H1 (cell line): ENCODE data around the gene IL17RE. TPM values are rescaled to one million over a fixed set of nuclear protein-coding genes. Genes with fewer than 3 reads are reported as not detected.

Source experiments
- ASH2L ChIP-seq: fragments of 200-600, 300-600 bp; sonication (generic); IDR thresholded peaks from one replicate; pipeline ENCODE4 v1.7.1; 2017; ENCODE audit warnings: low read length
- CBX5 ChIP-seq: fragments of 300-800, 300-1000 bp; sonication (generic); IDR thresholded peaks from 2 replicates; pipeline ENCODE4 v1.7.1; 2016; ENCODE audit warnings: antibody characterized with exemption, low read length, low read depth
- CREB1 ChIP-seq: IDR thresholded peaks from 2 replicates; pipeline ENCODE4 v1.6.1; 2012; ENCODE audit warnings: inconsistent platforms
- POU5F1 ChIP-seq: IDR thresholded peaks from 2 replicates; pipeline ENCODE4 v1.6.1; 2011; ENCODE audit warnings: low read depth, mild to moderate bottlenecking, low read length, moderate library complexity
- RFX5 ChIP-seq: IDR thresholded peaks from 2 replicates; pipeline ENCODE4 v1.6.1; 2011; ENCODE audit warnings: low read depth, low read length, improper control_type of control experiment, borderline replicate concordance
- SAP30 ChIP-seq: fragments of 300-600 bp; sonication (generic); IDR thresholded peaks from 2 replicates; pipeline ENCODE4 v1.7.1; 2012; ENCODE audit warnings: low read length, moderate library complexity, mild to moderate bottlenecking, inconsistent platforms; ENCODE audit not compliant: insufficient read depth, insufficient replicate concordance
- TCF12 ChIP-seq: IDR thresholded peaks from 2 replicates; pipeline ENCODE4 v1.6.1; 2011; ENCODE audit warnings: low read depth, mild to moderate bottlenecking, low read length
- TEAD4 ChIP-seq: IDR thresholded peaks from 2 replicates; pipeline ENCODE4 v1.6.1; 2012; ENCODE audit warnings: low read depth, low read length, inconsistent platforms, mixed read lengths
- YY1 ChIP-seq: IDR thresholded peaks from 2 replicates; pipeline ENCODE4 v1.6.1; 2011; ENCODE audit warnings: low read depth, mild to moderate bottlenecking, low read length
- ZNF274 ChIP-seq: IDR thresholded peaks from 2 replicates; pipeline ENCODE4 v1.7.0; 2012; ENCODE audit warnings: low read length, borderline replicate concordance; ENCODE audit errors: extremely low read depth
- polyA plus RNA-seq, 7 experiments: library from polyadenylated mRNA; depleted of rRNA in 3 of 7; stranded (reverse) in 5 of 7; unstranded in 2 of 7; fragments of >200 nt in 5 of 7; fragments of 200-250 nt in 2 of 7; gene quantifications; 1 replicate in 5 of 7; 2 replicates in 1 of 7; 4 replicates in 1 of 7; pipeline versions ENCODE4 v1.2.1 to v1.2.3, GENCODE V29; 2011 to 2013; ENCODE audit warnings: missing spikeins in 2 of 7, mixed read lengths in 2 of 7
- total RNA-seq: library from RNA; stranded (reverse); fragmentation: NEBNext Ultra II Directional; extraction: Animal tissue kit (Norgen Biotek cat#: 25700); gene quantifications from 2 replicates; pipeline ENCODE4 v1.2.1, GENCODE V29; 2021
- TF ChIP-seq, protein P1 (sequence below): fragments of 300-600 bp; sonication (generic); IDR thresholded peaks from 2 replicates; pipeline ENCODE4 v1.7.1; 2012; ENCODE audit warnings: low read length, moderate library complexity, mild to moderate bottlenecking, inconsistent platforms; ENCODE audit not compliant: insufficient replicate concordance
- TF ChIP-seq, protein P2 (sequence below): IDR thresholded peaks from 2 replicates; pipeline ENCODE4 v1.6.1; 2012; ENCODE audit warnings: inconsistent platforms

IL17RE gene
- total and polyA plus RNA-seq, 2 of the 8 experiments (the other 6 are each of a cell fraction or from before 2014, with no cell fraction given): 3.4 to 4.9 TPM

DNA sequence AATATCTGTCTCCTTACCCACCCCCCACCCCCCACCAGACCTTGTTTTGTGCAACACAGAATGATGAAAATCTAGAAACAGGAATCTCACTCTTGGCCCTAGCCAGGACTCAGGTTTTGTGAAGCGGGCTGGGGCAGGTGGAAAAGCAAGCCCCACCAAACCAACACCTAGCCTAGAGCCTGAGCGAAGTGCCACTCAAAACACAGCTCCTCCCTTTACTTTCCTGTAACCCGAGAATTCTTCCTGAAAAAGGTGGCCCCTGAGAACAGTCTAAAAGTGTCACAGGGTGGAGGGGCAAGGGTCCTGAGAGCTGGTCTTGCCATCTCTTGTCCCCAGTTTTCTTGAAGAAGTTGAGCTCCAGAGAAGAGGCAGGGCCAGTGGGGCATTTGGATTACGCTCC lies 41.4 kb upstream of the IL17RE start (continued):
- TF ChIP-seq, protein P1, sequence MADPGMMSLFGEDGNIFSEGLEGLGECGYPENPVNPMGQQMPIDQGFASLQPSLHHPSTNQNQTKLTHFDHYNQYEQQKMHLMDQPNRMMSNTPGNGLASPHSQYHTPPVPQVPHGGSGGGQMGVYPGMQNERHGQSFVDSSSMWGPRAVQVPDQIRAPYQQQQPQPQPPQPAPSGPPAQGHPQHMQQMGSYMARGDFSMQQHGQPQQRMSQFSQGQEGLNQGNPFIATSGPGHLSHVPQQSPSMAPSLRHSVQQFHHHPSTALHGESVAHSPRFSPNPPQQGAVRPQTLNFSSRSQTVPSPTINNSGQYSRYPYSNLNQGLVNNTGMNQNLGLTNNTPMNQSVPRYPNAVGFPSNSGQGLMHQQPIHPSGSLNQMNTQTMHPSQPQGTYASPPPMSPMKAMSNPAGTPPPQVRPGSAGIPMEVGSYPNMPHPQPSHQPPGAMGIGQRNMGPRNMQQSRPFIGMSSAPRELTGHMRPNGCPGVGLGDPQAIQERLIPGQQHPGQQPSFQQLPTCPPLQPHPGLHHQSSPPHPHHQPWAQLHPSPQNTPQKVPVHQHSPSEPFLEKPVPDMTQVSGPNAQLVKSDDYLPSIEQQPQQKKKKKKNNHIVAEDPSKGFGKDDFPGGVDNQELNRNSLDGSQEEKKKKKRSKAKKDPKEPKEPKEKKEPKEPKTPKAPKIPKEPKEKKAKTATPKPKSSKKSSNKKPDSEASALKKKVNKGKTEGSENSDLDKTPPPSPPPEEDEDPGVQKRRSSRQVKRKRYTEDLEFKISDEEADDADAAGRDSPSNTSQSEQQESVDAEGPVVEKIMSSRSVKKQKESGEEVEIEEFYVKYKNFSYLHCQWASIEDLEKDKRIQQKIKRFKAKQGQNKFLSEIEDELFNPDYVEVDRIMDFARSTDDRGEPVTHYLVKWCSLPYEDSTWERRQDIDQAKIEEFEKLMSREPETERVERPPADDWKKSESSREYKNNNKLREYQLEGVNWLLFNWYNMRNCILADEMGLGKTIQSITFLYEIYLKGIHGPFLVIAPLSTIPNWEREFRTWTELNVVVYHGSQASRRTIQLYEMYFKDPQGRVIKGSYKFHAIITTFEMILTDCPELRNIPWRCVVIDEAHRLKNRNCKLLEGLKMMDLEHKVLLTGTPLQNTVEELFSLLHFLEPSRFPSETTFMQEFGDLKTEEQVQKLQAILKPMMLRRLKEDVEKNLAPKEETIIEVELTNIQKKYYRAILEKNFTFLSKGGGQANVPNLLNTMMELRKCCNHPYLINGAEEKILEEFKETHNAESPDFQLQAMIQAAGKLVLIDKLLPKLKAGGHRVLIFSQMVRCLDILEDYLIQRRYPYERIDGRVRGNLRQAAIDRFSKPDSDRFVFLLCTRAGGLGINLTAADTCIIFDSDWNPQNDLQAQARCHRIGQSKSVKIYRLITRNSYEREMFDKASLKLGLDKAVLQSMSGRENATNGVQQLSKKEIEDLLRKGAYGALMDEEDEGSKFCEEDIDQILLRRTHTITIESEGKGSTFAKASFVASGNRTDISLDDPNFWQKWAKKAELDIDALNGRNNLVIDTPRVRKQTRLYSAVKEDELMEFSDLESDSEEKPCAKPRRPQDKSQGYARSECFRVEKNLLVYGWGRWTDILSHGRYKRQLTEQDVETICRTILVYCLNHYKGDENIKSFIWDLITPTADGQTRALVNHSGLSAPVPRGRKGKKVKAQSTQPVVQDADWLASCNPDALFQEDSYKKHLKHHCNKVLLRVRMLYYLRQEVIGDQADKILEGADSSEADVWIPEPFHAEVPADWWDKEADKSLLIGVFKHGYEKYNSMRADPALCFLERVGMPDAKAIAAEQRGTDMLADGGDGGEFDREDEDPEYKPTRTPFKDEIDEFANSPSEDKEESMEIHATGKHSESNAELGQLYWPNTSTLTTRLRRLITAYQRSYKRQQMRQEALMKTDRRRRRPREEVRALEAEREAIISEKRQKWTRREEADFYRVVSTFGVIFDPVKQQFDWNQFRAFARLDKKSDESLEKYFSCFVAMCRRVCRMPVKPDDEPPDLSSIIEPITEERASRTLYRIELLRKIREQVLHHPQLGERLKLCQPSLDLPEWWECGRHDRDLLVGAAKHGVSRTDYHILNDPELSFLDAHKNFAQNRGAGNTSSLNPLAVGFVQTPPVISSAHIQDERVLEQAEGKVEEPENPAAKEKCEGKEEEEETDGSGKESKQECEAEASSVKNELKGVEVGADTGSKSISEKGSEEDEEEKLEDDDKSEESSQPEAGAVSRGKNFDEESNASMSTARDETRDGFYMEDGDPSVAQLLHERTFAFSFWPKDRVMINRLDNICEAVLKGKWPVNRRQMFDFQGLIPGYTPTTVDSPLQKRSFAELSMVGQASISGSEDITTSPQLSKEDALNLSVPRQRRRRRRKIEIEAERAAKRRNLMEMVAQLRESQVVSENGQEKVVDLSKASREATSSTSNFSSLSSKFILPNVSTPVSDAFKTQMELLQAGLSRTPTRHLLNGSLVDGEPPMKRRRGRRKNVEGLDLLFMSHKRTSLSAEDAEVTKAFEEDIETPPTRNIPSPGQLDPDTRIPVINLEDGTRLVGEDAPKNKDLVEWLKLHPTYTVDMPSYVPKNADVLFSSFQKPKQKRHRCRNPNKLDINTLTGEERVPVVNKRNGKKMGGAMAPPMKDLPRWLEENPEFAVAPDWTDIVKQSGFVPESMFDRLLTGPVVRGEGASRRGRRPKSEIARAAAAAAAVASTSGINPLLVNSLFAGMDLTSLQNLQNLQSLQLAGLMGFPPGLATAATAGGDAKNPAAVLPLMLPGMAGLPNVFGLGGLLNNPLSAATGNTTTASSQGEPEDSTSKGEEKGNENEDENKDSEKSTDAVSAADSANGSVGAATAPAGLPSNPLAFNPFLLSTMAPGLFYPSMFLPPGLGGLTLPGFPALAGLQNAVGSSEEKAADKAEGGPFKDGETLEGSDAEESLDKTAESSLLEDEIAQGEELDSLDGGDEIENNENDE: no peak
- TF ChIP-seq CREB1: no peak
- no peak for TF ChIP-seq ZNF274
- TF ChIP-seq ASH2L: no peak
- no peak for TF ChIP-seq SAP30
- TF ChIP-seq RFX5: no peak
- no peak for TF ChIP-seq CBX5
- TF ChIP-seq, protein P2, sequence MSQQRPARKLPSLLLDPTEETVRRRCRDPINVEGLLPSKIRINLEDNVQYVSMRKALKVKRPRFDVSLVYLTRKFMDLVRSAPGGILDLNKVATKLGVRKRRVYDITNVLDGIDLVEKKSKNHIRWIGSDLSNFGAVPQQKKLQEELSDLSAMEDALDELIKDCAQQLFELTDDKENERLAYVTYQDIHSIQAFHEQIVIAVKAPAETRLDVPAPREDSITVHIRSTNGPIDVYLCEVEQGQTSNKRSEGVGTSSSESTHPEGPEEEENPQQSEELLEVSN: no peak
- TF ChIP-seq TCF12: no peak
- TF ChIP-seq TEAD4: no peak
- TF ChIP-seq POU5F1: no peak
- TF ChIP-seq YY1: no peak
